C4-2B (cell line): ENCODE measurements around the gene ALOX12.

Experiments used
- ZFX ChIP-seq: fragments of 450-650 bp; IDR thresholded peaks from 2 replicates; pipeline ENCODE4 v1.6.1; 2017
- TF ChIP-seq, protein P1 (sequence below): fragments of 450-650 bp; conservative IDR thresholded peaks from 2 replicates; pipeline ENCODE4 v1.5.1; 2017; ENCODE audit warnings: mild to moderate bottlenecking

DNA sequence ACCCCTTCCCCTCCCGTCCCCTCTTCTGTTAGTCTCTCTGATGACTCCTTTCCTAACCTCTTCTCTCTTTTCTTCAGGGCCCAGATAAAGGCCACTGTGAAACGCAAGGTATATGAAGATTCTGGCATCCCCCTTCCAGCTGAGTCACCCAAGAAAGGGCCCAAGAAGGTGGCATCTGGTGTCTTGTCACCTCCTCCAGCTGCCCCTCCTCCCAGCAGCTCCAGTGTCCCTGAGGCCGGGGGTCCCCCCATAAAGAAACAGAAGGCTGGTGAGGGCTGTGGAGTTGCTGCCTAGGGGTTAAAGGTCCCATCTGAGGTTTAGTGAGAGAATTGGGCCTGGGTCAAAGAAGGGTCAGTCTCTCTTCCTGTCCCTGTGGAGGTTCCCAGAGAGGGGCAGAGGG lies 20.6 kb downstream of the ALOX12 start:
- TF ChIP-seq, protein P1, sequence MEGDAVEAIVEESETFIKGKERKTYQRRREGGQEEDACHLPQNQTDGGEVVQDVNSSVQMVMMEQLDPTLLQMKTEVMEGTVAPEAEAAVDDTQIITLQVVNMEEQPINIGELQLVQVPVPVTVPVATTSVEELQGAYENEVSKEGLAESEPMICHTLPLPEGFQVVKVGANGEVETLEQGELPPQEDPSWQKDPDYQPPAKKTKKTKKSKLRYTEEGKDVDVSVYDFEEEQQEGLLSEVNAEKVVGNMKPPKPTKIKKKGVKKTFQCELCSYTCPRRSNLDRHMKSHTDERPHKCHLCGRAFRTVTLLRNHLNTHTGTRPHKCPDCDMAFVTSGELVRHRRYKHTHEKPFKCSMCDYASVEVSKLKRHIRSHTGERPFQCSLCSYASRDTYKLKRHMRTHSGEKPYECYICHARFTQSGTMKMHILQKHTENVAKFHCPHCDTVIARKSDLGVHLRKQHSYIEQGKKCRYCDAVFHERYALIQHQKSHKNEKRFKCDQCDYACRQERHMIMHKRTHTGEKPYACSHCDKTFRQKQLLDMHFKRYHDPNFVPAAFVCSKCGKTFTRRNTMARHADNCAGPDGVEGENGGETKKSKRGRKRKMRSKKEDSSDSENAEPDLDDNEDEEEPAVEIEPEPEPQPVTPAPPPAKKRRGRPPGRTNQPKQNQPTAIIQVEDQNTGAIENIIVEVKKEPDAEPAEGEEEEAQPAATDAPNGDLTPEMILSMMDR = no peak
- TF ChIP-seq ZFX = no peak
